GM21825 (cell line): ENCODE data around the gene TPX2.

Experiments
- ATAC-seq: cut with Tn5 transposase; IDR thresholded peaks from one replicate; pipeline ENCODE4 v1.9.1; 2021; ENCODE audit warnings: mild to moderate bottlenecking, moderate library complexity; ENCODE audit not compliant: unreplicated experiment

TPX2 gene

DNA sequence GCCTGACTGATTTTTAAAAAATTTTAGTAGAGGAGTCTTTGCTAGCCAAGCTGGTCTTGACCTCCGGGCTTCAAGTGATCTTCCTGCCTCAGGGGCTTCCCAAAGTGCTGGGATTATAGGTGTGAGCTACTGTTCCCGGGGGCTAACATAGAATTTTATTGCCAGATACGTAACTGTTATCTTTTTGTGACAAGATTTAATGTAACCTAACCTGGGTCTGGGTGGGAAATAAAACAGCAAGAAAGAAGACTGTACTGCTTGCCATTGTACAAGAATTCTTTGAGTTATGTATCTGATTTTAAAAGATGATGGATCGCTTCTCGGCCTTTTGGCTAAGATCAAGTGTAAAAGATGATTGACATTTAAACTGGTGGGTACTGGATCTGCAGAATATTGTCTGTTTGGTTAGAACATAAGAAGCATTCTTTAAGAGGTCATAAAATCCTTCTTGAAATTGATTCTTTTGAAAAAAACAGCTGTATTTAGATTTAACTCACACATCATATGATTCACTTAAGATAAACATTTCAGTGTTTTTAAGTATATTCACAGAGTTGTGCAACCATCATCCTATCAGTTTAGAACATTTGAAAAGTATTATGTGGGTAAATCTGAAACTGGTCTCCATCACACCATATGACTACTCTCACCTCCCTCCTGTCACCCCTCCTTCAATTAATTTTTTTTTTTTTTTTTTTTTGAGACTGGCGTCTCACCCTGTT, 21.6 kb downstream of the TPX2 start:
- ATAC-seq, result no peak

DNA sequence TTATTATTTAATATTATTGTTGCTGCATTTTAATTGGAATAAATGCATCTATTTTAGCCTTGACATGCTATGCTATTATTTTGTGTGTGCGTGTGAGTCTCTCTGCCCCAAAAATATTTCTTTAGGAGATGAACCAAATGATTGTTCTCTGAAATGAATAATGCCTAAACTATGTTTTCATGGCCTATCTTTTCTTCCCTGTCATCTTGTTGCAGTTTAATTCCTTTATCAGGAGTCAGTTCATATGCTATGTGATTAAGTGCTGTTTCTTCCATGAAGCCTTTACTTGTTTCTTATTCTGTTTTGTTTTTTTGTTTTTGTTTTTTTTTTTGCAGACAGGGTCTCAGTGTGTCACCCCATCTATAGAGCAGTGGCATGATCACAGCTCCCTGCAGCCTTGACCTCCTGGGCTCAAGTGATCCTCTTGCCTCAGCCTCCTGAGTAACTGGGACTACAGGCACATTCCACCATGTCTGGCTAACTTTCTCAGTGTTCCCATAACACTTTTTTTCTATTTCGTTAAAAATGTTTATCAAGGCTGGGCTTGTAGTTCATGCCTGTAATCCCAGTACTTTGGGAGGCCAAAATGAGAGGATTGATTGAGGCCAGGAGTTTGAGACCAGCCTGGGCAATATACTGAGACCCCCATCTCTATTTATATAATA, 25.7 kb downstream of the TPX2 start:
- no peak for ATAC-seq

GRCh38 chr20:31767805-31768204, 28.7 kb downstream of the TPX2 start:
- no peak for ATAC-seq

DNA sequence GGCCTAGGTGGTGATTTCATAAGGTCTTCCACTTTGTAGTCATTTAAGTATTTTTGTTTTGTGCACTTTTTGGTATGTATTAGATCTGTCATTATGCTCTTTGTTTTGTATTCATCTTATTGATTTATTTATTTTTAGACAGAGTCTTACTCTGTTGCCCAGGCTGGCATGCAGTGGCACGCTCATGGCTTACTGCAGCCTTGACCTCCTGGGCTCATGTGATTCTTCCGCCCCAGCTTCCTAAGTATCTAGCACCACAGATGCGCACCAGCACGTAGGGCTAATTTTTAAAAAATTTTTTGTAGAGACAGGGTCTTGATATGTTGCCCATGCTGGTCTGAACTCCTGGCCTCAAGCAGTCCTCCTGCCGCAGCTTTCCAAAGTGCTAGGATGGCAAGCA, 30.6 kb downstream of the TPX2 start:
- no peak for ATAC-seq

DNA sequence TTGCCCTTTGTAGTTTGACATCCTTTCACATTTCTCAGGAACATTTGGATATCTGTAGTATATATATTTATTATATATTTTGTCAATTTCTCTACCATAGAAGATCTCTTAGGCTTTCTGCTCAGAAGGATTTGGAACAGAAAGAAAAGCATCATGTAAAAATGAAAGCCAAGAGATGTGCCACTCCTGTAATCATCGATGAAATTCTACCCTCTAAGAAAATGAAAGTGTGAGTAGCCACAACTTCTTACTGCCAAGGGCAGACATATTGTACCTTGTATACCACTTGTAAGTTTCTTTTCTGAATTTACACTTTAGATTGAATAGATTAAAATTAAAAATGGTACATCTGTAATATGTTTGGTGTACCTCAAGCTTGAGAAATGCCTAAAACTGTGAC, 31.2 kb downstream of the TPX2 start:
- ATAC-seq, result no peak

DNA sequence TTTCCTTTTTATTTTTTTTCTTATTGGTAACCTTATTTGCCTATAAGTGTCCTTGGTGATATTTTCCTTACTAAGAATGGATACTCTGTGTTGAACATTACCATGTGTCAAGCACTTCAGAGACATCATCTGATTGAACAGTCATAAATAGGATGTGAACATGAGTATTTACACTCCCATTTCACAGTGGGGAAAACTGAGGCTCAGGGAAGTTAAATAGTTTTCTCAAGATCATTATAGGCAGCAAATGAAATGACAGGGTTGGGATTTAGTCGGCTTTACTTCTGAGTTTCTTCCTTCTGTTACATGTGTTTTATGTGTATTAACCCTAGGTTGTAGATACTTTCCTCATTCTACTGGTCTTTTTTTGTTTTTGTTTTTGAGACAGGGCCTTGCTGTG, 35.3 kb downstream of the TPX2 start:
- ATAC-seq, result no peak

GRCh38 chr20:31780839-31781238, 41.7 kb downstream of the TPX2 start:
- no peak for ATAC-seq

DNA sequence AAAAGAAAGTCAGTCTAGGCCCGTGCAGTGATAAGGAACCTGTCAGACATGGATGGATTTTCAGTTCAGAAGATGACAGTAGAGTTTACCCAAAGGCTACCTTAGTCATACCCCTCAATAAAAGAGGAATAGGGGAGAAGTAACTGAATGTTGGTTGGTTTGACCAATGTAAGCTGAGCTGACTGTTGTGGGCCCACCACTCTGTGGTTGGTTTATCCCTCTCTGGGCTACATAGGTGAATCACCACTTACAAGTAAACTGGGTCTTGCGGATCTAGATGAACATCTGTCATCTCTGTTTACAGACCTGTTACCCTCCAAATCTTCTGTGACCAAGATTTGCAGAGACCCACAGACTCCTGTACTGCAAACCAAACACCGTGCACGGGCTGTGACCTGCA, 42.9 kb downstream of the TPX2 start:
- ATAC-seq, result no peak

GRCh38 chr20:31784354-31785044, 45.4 kb downstream of the TPX2 start:
- no peak for ATAC-seq

DNA sequence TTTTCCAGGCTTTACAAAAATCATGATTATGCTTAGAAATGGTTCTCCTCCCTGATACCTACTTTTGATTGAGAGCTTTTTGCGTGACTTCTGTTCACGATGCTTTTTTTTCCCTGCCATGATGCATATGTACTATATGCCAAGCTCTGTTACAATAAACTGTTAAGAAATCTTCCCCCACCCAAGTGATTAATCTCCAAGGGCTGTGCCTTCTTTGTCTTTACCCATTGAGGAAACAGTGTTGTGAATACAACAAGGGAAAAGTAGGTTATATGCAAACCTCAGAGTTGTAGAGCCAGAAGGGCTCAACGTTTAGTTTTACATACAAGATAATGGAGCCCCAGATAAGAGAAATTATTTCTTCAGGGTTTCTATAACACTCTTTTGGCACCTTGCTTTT, 46.0 kb downstream of the TPX2 start:
- ATAC-seq, result no peak

GRCh38 chr20:31788578-31788977, 49.5 kb downstream of the TPX2 start:
- ATAC-seq, result no peak

DNA sequence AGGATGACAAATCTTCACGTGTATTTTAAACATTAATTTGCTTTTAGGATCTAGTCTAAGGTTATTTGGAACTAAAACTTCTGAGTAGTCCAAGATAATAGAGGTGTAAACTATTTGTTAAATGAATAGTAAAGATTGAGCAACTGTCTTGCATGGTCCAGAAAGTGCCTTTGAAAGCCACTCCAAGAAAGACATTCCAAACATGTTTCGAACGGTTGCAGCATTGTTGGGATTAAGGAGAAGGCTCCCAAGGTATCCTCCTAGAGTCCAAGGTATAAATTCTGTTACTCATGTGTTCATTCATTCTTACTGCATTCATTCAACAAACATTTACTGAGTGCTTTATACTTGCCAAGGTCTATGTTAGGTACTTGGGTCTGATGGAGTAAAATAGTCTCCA, 51.3 kb downstream of the TPX2 start:
- no peak for ATAC-seq

DNA sequence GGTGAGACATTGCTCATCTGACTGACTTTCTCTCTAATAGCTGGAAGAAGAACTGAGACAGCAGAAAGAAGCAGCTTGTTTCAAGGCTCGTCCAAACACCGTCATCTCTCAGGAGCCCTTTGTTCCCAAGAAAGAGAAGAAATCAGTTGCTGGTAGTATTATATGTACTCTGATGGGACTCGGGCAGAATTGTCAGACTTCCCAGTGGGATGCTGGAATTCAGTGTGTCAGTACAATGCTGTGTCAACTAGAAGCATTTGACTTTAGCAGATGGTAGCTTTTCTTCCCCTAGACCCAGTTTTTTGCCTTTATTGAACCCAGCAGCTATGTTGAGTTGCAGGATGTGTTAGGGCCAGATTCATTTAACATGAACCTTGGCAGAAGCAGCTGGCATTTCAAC, 58.3 kb downstream of the TPX2 start:
- no peak for ATAC-seq

- no peak for ATAC-seq
Measured at GRCh38 chr20:31801508-31801907, 62.4 kb downstream of the TPX2 start.

DNA sequence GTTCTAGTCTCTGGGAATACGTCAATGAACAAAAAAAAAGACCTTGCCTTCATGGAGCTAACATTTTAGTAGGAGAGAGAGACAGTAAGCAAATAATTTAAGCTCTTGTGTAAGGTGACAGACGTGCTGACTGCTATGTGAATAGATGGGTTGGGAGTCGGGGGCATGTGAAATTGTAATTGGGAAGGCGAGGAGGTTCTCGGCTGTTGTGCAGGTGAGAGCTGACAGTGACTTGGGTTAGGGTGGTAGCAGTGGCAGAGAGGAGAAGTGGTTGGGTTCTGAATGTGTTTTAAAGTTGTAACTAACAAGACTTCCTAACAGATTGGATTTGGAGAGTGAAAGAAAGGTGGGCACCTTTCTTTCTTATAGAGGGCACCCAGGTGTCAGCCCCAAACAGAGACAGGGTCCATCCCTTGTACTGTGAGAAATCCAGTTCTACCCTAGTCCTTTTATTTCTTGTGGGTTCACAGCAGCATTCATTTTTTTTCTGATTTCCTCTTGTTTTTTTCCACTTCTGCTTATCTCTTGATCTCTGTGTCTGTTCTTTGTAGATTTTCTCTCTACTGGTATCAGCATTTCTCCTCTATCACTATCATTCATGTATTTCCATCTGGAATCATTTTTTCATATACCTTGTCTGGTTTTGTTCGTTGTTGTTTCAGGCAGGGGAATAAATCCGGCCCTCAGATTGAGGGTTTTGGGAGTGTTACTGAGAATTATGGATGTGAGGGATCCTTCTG, 64.6 kb downstream of the TPX2 start:
- ATAC-seq, result no peak

DNA sequence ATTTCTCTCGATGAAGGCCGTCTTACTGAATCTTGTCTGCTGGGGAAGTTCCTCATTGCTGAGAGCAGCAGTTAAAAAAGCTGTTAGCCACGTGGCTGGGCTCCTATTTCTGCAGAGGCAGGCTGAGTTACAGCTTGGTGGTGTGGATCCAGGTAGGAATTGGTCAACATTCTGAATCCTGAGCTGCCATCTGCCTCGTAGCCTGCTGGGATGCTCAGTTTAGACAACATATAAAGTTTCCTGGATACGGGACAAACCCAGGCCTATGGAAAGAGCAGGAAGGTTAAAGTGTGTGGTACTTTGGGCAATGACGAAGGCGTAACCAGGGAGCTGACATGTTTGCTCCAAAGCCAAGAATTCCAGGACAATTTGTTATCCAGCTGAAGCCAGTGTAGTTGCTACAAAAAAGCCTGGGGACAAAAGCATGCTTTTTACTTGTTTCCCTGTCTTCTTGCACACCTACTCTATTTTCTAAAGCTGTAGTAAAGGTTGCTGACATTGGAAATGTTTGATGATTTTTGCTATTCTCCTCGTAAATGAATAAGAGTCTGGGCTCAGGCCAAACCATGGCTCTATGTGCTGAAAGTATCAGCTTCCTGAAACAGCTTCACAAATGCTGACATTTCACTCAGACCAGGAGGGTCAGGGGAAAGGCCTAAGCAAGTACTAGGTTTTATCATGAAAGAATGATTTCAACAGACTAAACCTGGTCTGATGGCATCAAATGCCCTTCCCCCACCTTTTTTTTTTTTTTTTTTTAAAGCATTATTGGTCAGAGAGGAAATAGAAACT, 67.7 kb downstream of the TPX2 start:
- ATAC-seq, result no peak

GRCh38 chr20:31808481-31808880, 69.4 kb downstream of the TPX2 start:
- no peak for ATAC-seq

GRCh38 chr20:31809661-31810060, 70.6 kb downstream of the TPX2 start:
- no peak for ATAC-seq

DNA sequence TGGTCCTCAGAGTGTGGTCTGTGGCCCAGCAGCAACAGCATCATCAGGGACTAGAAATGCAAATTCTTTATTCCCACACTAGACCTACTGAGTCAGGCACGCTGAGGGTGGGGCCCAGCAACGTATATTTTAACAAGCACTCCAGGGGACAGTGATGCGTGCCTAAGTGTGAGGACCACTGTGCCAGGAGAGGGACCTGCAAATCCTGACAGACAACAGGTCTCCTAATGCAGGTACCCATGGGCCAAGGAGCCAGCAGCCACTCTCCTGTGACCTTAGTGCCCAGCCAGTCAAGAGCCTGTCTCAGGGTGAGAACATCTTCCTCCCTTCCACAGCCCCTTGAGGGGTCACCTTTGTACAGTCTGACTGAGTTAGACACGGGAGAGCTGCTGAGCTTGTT, 72.1 kb downstream of the TPX2 start:
- no peak for ATAC-seq

- ATAC-seq, result no peak
Measured at GRCh38 chr20:31811796-31812728, 73.0 kb downstream of the TPX2 start.
